ENCODE data around the gene WDR70.
"Not testable (repeated sequence)": the region's sequence is repeated elsewhere in the genome, so short reads cannot be mapped to it uniquely, and the experiment has no call there.

Gene WDR70

GRCh38 chr5:37463191-37464051 lies 84.3 kb downstream of the WDR70 start:
- not testable (repeated sequence) for H3K27me3 ChIP-seq (ENCODE audit: control insufficient read depth, insufficient read depth, low read length); H3K4me1 ChIP-seq (ENCODE audit: control insufficient read depth, insufficient read depth, low read length); H3K4me2 ChIP-seq (ENCODE audit: low read length); H3K36me3 ChIP-seq (ENCODE audit: insufficient read depth, low read length); H3K9me3 ChIP-seq (replicated peaks; ENCODE audit: low read length); H3K9ac ChIP-seq (ENCODE audit: low read depth, low read length); H3K4me3 ChIP-seq (ENCODE audit: low read length)

GRCh38 chr5:37464581-37464980 lies 85.5 kb downstream of the WDR70 start:
- not testable (repeated sequence) for H3K9ac ChIP-seq (ENCODE audit: low read depth, low read length); H3K9me3 ChIP-seq (replicated peaks; ENCODE audit: low read length); H3K4me1 ChIP-seq (ENCODE audit: control insufficient read depth, insufficient read depth, low read length); H3K27me3 ChIP-seq (ENCODE audit: control insufficient read depth, insufficient read depth, low read length); H3K36me3 ChIP-seq (ENCODE audit: insufficient read depth, low read length); H3K4me2 ChIP-seq (ENCODE audit: low read length); H3K4me3 ChIP-seq (ENCODE audit: low read length)

GRCh38 chr5:37469383-37469782 lies 90.3 kb downstream of the WDR70 start:
- not testable (repeated sequence) for H3K4me1 ChIP-seq (ENCODE audit: control insufficient read depth, insufficient read depth, low read length); H3K9me3 ChIP-seq (replicated peaks; ENCODE audit: low read length); H3K36me3 ChIP-seq (ENCODE audit: insufficient read depth, low read length); H3K27me3 ChIP-seq (ENCODE audit: control insufficient read depth, insufficient read depth, low read length); H3K9ac ChIP-seq (ENCODE audit: low read depth, low read length); H3K4me3 ChIP-seq (ENCODE audit: low read length); H3K4me2 ChIP-seq (ENCODE audit: low read length)

- Histone ChIP-seq H3K4me1 (ENCODE audit: control insufficient read depth, insufficient read depth, low read length) (no peaks in the 10 kb centered on the region), H3K4me2 (ENCODE audit: low read length) (no peak overlapping the region), H3K9me3 (replicated peaks; ENCODE audit: low read length) (no peaks in the 10 kb centered on the region), H3K27me3 (ENCODE audit: control insufficient read depth, insufficient read depth, low read length) (no peaks in the 10 kb centered on the region), H3K9ac (ENCODE audit: low read depth, low read length) (no peak overlapping the region), H3K36me3 (ENCODE audit: insufficient read depth, low read length) (no peaks in the 10 kb centered on the region), H3K4me3 (ENCODE audit: low read length) (no peak overlapping the region)
These were observed 92.6 kb downstream of the WDR70 start for GRCh38 chr5:37471666-37472197.

GRCh38 chr5:37477426-37477825 lies 98.3 kb downstream of the WDR70 start:
- Histone ChIP-seq H3K27me3 (ENCODE audit: control insufficient read depth, insufficient read depth, low read length) (no peaks in the 10 kb centered on the region), H3K4me3 (ENCODE audit: low read length) (no peak overlapping the region)

DNA sequence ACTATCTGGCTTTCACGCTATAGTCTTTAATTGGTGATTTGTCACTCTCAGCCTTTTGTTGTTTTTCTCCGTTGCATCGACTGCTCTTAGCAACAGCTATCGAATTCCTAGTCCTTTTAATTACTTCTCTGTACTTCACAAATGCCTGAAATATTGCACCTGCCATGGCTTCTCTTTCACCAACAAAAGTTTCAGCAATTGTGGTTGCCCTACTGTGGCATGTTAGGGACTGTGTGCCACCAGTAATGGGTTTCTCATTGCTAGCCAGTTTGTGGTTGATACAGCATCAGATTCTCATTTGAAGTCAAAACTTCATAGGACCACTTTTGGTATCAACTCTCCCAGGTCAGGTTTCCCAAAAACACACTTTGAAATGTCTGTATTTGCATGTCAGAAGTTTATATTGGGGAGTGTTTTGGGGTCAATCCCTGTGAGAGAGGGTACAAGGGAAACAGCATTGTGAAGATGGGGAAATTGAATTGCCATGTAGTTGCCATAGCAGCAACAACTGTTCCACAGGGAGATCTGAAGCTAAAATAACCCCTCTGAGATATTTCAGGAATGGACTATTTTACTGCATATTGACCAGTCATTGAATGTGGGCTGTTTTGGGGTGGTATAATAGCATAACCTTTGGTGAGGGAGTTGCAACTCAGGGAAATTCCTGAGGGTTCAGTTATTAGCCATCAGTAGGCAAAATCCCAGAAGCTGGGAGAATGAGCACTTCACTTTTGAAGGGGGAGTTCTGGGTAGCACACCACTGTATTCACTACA lies 99.2 kb downstream of the WDR70 start:
- Histone ChIP-seq H3K36me3 (ENCODE audit: insufficient read depth, low read length) (peaks cover 16% of the 10 kb centered on the region), H3K9me3 (replicated peaks; ENCODE audit: low read length) (no peaks in the 10 kb centered on the region), H3K4me3 (ENCODE audit: low read length) (no peak overlapping the region), H3K4me2 (ENCODE audit: low read length) (no peak overlapping the region), H3K4me1 (ENCODE audit: control insufficient read depth, insufficient read depth, low read length) (no peaks in the 10 kb centered on the region), H3K9ac (ENCODE audit: low read depth, low read length) (no peak overlapping the region), H3K27me3 (ENCODE audit: control insufficient read depth, insufficient read depth, low read length) (no peaks in the 10 kb centered on the region)

More at GRCh38 chr5:37477426-37477825, 98.3 kb downstream of the WDR70 start:
- Histone ChIP-seq H3K9me3 (replicated peaks; ENCODE audit: low read length) (no peaks in the 10 kb centered on the region), H3K4me2 (ENCODE audit: low read length) (no peak overlapping the region), H3K4me1 (ENCODE audit: control insufficient read depth, insufficient read depth, low read length) (no peaks in the 10 kb centered on the region), H3K36me3 (ENCODE audit: insufficient read depth, low read length) (peaks cover 16% of the 10 kb centered on the region), H3K9ac (ENCODE audit: low read depth, low read length) (no peak overlapping the region)

- H3K4me3 ChIP-seq (ENCODE audit: low read length); H3K9me3 ChIP-seq (replicated peaks; ENCODE audit: low read length); H3K27me3 ChIP-seq (ENCODE audit: control insufficient read depth, insufficient read depth, low read length); H3K4me1 ChIP-seq (ENCODE audit: control insufficient read depth, insufficient read depth, low read length); H3K9ac ChIP-seq (ENCODE audit: low read depth, low read length); H3K4me2 ChIP-seq (ENCODE audit: low read length): not testable (repeated sequence)
- peaks cover 16% of the 10 kb centered on the region for H3K36me3 ChIP-seq (ENCODE audit: insufficient read depth, low read length)
These were observed 102.3 kb downstream of the WDR70 start for GRCh38 chr5:37481395-37481794.

DNA sequence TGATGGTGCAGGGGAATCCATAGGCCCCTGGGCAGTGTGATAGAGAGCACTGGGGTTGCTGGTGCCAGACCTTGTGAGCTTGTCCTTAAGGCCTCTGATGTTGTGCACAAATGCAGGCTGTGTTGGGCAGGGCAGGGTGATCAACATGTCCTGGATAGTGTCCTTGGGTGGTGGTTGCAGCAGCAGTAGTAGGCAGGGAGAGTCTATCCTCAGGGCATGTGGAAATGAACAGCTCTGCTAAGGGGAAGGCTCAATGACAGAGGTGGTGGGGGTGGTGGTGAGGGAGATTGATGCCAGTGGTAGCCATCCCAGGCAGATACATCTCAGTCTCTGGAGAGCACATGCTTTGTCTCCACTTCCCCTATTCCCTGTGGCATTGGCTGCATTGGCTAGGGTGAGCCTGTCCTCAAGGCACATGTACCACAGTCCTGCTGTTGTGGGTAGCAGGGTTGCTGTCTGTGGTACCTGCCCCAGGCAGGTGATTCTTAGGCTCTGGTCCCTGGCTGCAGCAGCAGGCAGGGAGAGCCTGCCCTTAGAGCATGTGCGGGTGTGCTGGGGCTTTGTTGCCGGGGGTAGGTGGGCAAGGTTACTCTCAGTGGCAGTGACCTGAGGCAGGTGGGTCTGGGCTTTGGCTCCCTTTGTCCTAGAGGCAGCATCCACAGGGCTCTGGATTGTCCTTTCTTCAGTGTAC lies 111.1 kb downstream of the WDR70 start:
- Histone ChIP-seq H3K4me1 (ENCODE audit: control insufficient read depth, insufficient read depth, low read length) (peaks cover 11% of the 10 kb centered on the region), H3K27me3 (ENCODE audit: control insufficient read depth, insufficient read depth, low read length) (no peaks in the 10 kb centered on the region), H3K4me2 (ENCODE audit: low read length) (no peak overlapping the region), H3K9ac (ENCODE audit: low read depth, low read length) (no peak overlapping the region), H3K9me3 (replicated peaks; ENCODE audit: low read length) (no peaks in the 10 kb centered on the region), H3K4me3 (ENCODE audit: low read length) (no peak overlapping the region), H3K36me3 (ENCODE audit: insufficient read depth, low read length) (peaks cover 5% of the 10 kb centered on the region)

DNA sequence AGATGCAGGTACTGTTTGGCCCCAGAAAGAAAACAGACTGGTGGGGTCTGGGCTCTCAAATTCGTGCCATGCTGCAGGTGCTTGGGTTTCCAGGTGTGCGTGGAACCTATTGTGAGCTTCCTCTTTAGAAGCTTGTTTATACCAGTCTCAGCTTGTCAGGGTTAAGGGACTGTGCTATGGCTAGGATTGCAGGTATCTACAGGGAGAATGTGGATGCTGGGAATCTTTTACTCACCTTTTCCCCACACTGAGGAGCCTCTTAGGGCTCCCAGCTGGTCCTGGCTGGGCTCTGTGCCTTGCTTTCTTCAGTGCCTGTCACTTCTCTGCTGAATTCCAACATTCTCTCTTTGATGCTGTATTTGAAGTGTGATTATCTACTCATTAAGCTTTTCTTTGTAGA lies 111.8 kb downstream of the WDR70 start:
- H3K4me3 ChIP-seq (ENCODE audit: low read length): no peak overlapping the region
- no peak overlapping the region for H3K9ac ChIP-seq (ENCODE audit: low read depth, low read length)
- peaks cover 18% of the 10 kb centered on the region for H3K4me1 ChIP-seq (ENCODE audit: control insufficient read depth, insufficient read depth, low read length)
- no peak overlapping the region for H3K4me2 ChIP-seq (ENCODE audit: low read length)
- H3K9me3 ChIP-seq (replicated peaks; ENCODE audit: low read length): no peaks in the 10 kb centered on the region
- H3K27me3 ChIP-seq (ENCODE audit: control insufficient read depth, insufficient read depth, low read length): no peaks in the 10 kb centered on the region
- peaks cover 5% of the 10 kb centered on the region for H3K36me3 ChIP-seq (ENCODE audit: insufficient read depth, low read length)

- H3K4me3 ChIP-seq (ENCODE audit: low read length): no peak overlapping the region
- H3K9ac ChIP-seq (ENCODE audit: low read depth, low read length): no peak overlapping the region
- no peaks in the 10 kb centered on the region for H3K9me3 ChIP-seq (replicated peaks; ENCODE audit: low read length)
- H3K4me1 ChIP-seq (ENCODE audit: control insufficient read depth, insufficient read depth, low read length): peaks cover 18% of the 10 kb centered on the region
- H3K36me3 ChIP-seq (ENCODE audit: insufficient read depth, low read length): peaks cover 1% of the 10 kb centered on the region
- no peak overlapping the region for H3K4me2 ChIP-seq (ENCODE audit: low read length)
- H3K27me3 ChIP-seq (ENCODE audit: control insufficient read depth, insufficient read depth, low read length): no peaks in the 10 kb centered on the region
These were observed 113.8 kb downstream of the WDR70 start for GRCh38 chr5:37492778-37493555.

DNA sequence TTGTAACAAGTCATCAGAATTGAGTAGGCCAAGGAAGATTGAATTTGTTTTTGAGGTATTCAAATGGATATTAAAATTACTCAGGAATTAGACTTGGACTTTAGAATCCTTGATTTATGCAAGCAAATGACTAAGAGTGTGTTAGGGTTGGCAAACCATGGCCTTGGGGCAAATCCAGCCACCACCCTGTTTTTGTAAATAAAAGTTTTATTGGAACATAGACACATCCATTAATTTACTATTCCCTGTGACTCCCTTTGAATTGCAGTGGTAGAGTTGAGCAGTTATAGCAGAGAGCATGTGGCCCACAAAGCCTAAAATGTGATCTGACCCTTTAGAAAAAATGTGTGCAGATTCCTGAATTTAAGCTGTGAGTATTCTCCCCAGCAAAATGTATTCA lies 115.6 kb downstream of the WDR70 start:
- Histone ChIP-seq H3K27me3 (ENCODE audit: control insufficient read depth, insufficient read depth, low read length) (no peaks in the 10 kb centered on the region), H3K36me3 (ENCODE audit: insufficient read depth, low read length) (no peaks in the 10 kb centered on the region), H3K4me1 (ENCODE audit: control insufficient read depth, insufficient read depth, low read length) (peaks cover 18% of the 10 kb centered on the region), H3K4me3 (ENCODE audit: low read length) (no peak overlapping the region), H3K9me3 (replicated peaks; ENCODE audit: low read length) (no peaks in the 10 kb centered on the region), H3K4me2 (ENCODE audit: low read length) (no peak overlapping the region), H3K9ac (ENCODE audit: low read depth, low read length) (no peak overlapping the region)
